SK-N-MC (cell line): ENCODE measurements around the gene PCDHA1.
A peak's percentile ranks its signal among the peaks of the same experiment; 100 is the strongest.
"Not testable (repeated sequence)": the region's sequence is repeated elsewhere in the genome, so short reads cannot be mapped to it uniquely, and the experiment has no call there.

ENCODE experiments used
- DNase-seq: peaks from one replicate; pipeline ENCODE4 v3.0.0-alpha.2; 2011; ENCODE audit warnings: low read depth, low spot score
- H3K27ac ChIP-seq: fragments of 200-600 bp; sonication (generic); 2 replicates; pipeline ENCODE4 v1.5.1; 2016; ENCODE audit warnings: mixed run types
- H3K36me3 ChIP-seq: fragments of 200-600 bp; sonication (generic); 2 replicates; pipeline ENCODE4 v1.6.1; 2017; ENCODE audit warnings: antibody characterized with exemption, low read length, mixed read lengths; ENCODE audit not compliant: insufficient read depth
- H3K4me3 ChIP-seq: fragments of 200-600 bp; sonication (generic); 2 replicates; pipeline ENCODE4 v1.5.1; 2016
- H3K9ac ChIP-seq: fragments of 200-600 bp; sonication (generic); 2 replicates; pipeline ENCODE4 v1.8.0; 2017; ENCODE audit warnings: mixed run types, mixed read lengths; ENCODE audit not compliant: insufficient read length
- H3K9me3 ChIP-seq: fragments of 200-600 bp; sonication (generic); 2 replicates; pipeline ENCODE4 v1.6.1; 2017; ENCODE audit warnings: low read depth, mild to moderate bottlenecking, antibody characterized with exemption, low read length, moderate library complexity, mixed read lengths
- EZH2 ChIP-seq: fragments of 200-600 bp; sonication (generic); IDR thresholded peaks from one replicate; pipeline ENCODE4 v1.6.1; 2017; ENCODE audit warnings: antibody characterized with exemption
- FOXP2 ChIP-seq: optimal IDR thresholded peaks from 2 replicates; pipeline ENCODE3; 2011; ENCODE audit warnings: mild to moderate bottlenecking, moderate library complexity; ENCODE audit not compliant: insufficient read depth; ENCODE audit errors: extremely low read length, control extremely low read depth
- POLR2AphosphoS5 ChIP-seq: IDR thresholded peaks from 2 replicates; pipeline ENCODE4 v1.6.1; 2012; ENCODE audit warnings: mild to moderate bottlenecking, low read depth, low read length, borderline replicate concordance

PCDHA1 gene

DNA sequence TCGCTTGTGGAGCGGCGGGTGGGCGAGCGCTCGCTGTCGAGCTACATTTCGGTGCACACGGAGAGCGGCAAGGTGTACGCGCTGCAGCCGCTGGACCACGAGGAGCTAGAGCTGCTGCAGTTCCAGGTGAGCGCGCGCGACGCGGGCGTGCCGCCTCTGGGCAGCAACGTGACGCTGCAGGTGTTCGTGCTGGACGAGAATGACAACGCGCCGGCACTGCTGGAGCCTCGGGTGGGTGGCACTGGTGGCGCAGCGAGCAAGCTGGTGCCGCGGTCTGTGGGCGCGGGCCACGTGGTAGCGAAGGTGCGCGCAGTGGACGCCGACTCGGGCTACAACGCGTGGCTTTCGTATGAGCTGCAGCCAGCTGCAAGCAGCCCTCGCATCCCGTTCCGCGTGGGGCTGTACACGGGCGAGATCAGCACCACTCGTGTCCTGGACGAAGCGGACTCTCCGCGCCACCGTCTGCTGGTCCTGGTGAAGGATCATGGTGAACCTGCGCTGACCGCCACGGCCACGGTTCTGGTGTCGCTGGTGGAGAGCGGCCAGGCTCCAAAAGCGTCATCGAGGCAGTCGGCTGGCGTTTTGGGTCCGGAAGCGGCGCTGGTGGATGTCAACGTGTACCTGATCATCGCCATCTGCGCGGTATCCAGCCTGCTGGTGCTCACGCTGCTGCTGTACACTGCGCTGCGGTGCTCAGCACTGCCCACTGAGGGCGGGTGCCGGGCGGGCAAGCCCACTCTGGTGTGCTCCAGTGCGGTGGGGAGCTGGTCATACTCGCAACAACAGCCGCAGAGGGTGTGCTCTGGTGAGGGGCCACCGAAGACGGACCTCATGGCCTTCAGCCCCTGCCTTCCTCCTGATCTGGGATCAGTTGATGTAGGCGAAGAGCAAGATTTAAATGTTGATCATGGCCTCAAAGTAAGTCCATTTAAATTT is 57.1 kb downstream of the PCDHA1 start:
- TF ChIP-seq EZH2 = no peak
- no peak for TF ChIP-seq POLR2AphosphoS5
- no peak for TF ChIP-seq FOXP2
- Histone ChIP-seq H3K9ac (no peak overlapping the region), H3K36me3 (no peaks in the 10 kb centered on the region), H3K9me3 (no peaks in the 10 kb centered on the region), H3K4me3 (no peak overlapping the region), H3K27ac (no peak overlapping the region)
- DNase-seq = no peak

DNA sequence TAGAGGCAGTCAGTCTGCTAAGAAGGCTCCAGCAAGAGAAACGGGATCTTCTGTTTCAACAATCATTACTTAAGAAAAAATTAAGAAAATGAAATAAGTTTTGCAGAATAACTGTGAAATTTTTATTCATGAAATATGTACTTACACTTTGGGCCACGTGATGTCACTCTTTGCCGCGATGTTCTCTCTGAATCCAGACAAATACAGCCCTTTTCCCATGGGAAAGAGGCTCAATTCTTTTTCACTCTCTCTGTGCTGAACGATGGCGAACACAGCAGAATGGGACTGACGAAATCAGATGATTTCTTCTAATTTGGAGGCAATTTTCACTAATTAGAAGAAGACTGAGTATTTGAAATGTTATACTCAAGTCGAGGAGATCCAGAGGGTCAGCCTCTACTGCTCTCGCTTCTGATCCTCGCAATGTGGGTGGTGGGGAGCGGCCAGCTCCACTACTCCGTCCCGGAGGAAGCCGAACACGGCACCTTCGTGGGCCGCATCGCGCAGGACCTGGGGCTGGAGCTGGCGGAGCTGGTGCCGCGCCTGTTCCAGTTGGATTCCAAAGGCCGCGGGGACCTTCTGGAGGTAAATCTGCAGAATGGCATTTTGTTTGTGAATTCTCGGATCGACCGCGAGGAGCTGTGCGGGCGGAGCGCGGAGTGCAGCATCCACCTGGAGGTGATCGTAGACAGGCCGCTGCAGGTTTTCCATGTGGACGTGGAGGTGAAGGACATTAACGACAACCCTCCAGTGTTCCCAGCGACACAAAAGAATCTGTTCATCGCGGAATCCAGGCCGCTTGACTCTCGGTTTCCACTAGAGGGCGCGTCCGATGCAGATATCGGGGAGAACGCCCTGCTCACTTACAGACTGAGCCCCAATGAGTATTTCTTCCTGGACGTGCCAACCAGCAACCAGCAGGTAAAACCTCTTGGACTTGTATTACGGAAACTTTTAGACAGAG is 62.5 kb downstream of the PCDHA1 start, which contains the start of gene PCDHA9:
Gene PCDHA9, plus strand, starts transcription at position 244 of the 964 bp plus-strand sequence. Its CDS starts 114 bp downstream, at position 358.
- not testable (repeated sequence) for H3K9ac ChIP-seq, H3K4me3 ChIP-seq, H3K9me3 ChIP-seq, DNase-seq, H3K36me3 ChIP-seq, H3K27ac ChIP-seq

DNA sequence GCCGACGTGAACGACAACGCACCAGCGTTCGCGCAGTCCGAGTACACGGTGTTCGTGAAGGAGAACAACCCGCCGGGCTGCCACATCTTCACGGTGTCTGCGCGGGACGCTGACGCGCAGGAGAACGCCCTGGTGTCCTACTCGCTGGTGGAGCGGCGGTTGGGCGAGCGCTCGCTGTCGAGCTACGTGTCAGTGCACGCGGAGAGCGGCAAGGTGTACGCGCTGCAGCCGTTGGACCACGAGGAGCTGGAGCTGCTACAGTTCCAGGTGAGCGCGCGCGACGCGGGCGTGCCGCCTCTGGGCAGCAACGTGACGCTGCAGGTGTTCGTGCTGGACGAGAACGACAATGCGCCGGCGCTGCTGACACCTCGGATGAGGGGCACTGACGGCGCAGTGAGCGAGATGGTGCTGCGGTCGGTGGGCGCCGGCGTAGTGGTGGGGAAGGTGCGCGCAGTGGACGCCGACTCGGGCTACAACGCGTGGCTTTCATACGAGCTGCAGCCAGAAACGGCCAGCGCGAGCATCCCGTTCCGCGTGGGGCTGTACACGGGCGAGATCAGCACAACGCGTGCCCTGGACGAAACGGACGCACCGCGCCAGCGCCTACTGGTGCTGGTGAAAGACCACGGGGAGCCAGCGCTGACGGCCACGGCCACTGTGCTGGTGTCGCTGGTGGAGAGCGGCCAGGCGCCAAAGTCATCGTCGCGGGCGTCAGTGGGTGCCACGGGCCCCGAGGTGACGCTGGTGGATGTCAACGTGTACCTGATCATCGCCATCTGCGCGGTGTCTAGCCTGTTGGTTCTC is 64.1 kb downstream of the PCDHA1 start:
- DNase-seq = not testable (repeated sequence)

DNA sequence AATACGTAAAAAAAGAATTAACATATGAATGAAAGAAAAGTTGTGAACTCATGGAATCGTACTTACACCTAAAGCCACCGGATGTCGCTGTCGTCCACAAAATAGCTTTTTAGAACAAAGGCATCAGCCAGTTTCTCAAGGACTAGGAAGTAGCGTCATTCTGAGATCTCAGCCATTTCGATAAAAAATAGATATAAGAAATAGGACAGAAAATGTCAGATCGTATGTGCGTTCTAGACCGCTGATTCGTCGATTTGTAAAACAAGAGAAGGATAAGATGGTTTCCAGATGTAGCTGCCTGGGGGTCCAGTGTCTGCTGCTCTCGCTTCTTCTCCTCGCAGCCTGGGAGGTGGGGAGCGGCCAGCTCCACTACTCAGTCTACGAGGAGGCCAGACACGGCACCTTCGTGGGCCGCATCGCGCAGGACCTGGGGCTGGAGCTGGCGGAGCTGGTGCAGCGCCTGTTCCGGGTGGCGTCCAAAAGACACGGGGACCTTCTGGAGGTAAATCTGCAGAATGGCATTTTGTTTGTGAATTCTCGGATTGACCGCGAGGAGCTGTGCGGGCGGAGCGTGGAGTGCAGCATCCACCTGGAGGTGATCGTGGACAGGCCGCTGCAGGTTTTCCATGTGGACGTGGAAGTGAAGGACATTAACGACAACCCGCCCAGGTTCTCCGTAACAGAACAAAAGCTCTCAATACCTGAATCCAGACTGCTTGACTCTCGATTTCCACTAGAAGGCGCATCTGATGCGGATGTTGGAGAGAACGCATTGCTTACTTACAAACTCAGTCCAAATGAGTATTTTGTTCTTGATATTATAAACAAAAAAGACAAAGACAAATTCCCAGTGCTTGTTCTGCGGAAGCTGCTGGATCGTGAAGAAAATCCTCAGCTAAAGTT is 70.1 kb downstream of the PCDHA1 start, which contains the start of gene PCDHA10:
Gene PCDHA10, plus strand, starts transcription at position 126 of the 903 bp plus-strand sequence. Its CDS starts 152 bp downstream, at position 278.
- Histone ChIP-seq H3K4me3 (no peak within 1 kb of the TSS), H3K9me3 (no peaks in the 10 kb centered on the region), H3K36me3 (no peaks in the 10 kb centered on the region), H3K27ac (no peak within 1 kb of the TSS), H3K9ac (no peak within 1 kb of the TSS)
- DNase-seq = peak; percentile 56
- TF ChIP-seq FOXP2 (no peak), POLR2AphosphoS5 (no peak), EZH2 (no peak)

More for the DNA sequence above, 64.1 kb downstream of the PCDHA1 start:
- not testable (repeated sequence) for H3K27ac ChIP-seq, H3K36me3 ChIP-seq, H3K9ac ChIP-seq, H3K9me3 ChIP-seq, H3K4me3 ChIP-seq

DNA sequence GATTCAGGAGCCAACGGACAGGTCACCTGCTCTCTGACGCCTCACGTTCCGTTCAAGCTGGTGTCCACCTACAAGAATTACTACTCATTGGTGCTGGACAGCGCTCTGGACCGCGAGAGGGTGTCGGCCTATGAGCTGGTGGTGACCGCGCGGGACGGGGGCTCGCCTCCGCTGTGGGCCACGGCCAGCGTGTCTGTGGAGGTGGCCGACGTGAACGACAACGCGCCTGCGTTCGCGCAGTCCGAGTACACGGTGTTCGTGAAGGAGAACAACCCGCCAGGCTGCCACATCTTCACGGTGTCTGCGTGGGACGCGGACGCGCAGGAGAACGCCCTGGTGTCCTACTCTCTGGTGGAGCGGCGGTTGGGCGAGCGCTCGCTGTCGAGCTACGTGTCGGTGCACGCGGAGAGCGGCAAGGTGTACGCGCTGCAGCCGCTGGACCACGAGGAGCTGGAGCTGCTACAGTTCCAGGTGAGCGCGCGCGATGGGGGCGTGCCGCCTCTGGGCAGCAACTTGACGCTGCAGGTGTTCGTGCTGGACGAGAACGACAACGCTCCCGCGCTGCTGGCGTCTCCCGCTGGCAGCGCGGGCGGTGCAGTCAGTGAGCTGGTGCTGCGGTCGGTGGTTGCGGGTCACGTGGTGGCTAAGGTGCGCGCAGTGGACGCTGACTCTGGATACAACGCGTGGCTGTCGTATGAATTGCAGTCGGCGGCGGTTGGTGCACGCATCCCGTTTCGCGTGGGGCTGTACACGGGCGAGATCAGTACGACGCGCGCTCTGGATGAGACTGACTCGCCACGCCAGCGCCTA is 71.4 kb downstream of the PCDHA1 start:
- DNase-seq = no peak
- H3K27ac ChIP-seq = no peak overlapping the region
- no peak overlapping the region for H3K4me3 ChIP-seq
- H3K9ac ChIP-seq = no peak overlapping the region
- H3K36me3 ChIP-seq = no peaks in the 10 kb centered on the region
- TF ChIP-seq FOXP2 (no peak), EZH2 (no peak), POLR2AphosphoS5 (no peak)
- no peaks in the 10 kb centered on the region for H3K9me3 ChIP-seq

DNA sequence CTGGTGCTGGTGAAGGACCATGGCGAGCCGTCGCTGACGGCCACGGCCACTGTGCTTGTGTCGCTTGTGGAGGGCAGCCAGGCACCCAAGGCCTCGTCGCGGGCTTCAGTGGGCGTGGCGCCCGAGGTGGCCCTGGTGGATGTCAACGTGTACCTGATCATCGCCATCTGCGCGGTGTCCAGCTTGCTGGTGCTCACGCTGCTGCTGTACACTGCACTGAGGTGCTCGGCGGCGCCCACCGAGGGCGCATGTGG is 72.0 kb downstream of the PCDHA1 start:
- no peak for DNase-seq
- H3K9ac ChIP-seq = no peak overlapping the region
- TF ChIP-seq FOXP2 (no peak), EZH2 (no peak), POLR2AphosphoS5 (no peak)
- no peaks in the 10 kb centered on the region for H3K9me3 ChIP-seq
- no peak overlapping the region for H3K4me3 ChIP-seq
- no peaks in the 10 kb centered on the region for H3K36me3 ChIP-seq
- H3K27ac ChIP-seq = no peak overlapping the region
